ENCODE measurements around the gene ITGB5.

- TF ChIP-seq POLR2AphosphoS5 (IDR thresholded peaks at IDR 0.05; ENCODE audit: low read depth, low read length) (no peak), TAF1 (IDR thresholded peaks at IDR 0.05; ENCODE audit: borderline replicate concordance, insufficient read depth, low read length) (no peak), SIN3A (IDR thresholded peaks at IDR 0.05; ENCODE audit: borderline replicate concordance, insufficient read depth, low read length) (no peak)
- TF ChIP-seq, protein P1, sequence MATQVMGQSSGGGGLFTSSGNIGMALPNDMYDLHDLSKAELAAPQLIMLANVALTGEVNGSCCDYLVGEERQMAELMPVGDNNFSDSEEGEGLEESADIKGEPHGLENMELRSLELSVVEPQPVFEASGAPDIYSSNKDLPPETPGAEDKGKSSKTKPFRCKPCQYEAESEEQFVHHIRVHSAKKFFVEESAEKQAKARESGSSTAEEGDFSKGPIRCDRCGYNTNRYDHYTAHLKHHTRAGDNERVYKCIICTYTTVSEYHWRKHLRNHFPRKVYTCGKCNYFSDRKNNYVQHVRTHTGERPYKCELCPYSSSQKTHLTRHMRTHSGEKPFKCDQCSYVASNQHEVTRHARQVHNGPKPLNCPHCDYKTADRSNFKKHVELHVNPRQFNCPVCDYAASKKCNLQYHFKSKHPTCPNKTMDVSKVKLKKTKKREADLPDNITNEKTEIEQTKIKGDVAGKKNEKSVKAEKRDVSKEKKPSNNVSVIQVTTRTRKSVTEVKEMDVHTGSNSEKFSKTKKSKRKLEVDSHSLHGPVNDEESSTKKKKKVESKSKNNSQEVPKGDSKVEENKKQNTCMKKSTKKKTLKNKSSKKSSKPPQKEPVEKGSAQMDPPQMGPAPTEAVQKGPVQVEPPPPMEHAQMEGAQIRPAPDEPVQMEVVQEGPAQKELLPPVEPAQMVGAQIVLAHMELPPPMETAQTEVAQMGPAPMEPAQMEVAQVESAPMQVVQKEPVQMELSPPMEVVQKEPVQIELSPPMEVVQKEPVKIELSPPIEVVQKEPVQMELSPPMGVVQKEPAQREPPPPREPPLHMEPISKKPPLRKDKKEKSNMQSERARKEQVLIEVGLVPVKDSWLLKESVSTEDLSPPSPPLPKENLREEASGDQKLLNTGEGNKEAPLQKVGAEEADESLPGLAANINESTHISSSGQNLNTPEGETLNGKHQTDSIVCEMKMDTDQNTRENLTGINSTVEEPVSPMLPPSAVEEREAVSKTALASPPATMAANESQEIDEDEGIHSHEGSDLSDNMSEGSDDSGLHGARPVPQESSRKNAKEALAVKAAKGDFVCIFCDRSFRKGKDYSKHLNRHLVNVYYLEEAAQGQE (IDR thresholded peaks at IDR 0.05; ENCODE audit: insufficient read depth in 1 of 2, low read depth in 2 of 2, low read length in 2 of 2) = no peak
Observed at GRCh38 chr3:124745756-124746155, 141.4 kb downstream of the ITGB5 start.

All from PFSK-1 (cell line).